GM12874 (cell line): ENCODE measurements around the gene TFRC.

Experiments
- CTCF ChIP-seq: IDR thresholded peaks from 2 replicates; pipeline ENCODE4 v1.5.1; 2011; ENCODE audit warnings: low read depth, mild to moderate bottlenecking, control low read depth, low read length, moderate library complexity; ENCODE audit not compliant: insufficient read depth

The TFRC gene

GRCh38 chr3:196120291-196120951 lies 38.5 kb upstream of the TFRC start:
- no peak for TF ChIP-seq CTCF

GRCh38 chr3:196117809-196118208 lies 35.9 kb upstream of the TFRC start:
- no peak for TF ChIP-seq CTCF

GRCh38 chr3:196115678-196116083 lies 33.8 kb upstream of the TFRC start:
- TF ChIP-seq CTCF, result no peak

- no peak for TF ChIP-seq CTCF
Measured at GRCh38 chr3:196111939-196112386, 30.1 kb upstream of the TFRC start.

- no peak for TF ChIP-seq CTCF
Measured at GRCh38 chr3:196108075-196108743, 26.3 kb upstream of the TFRC start.

GRCh38 chr3:196097373-196098154 lies 15.7 kb upstream of the TFRC start:
- TF ChIP-seq CTCF, result no peak

- no peak for TF ChIP-seq CTCF
Measured at GRCh38 chr3:196096382-196096953, 14.6 kb upstream of the TFRC start.
